Astrocyte of the hippocampus (primary cell): ENCODE data around the gene RAB11FIP4.
A peak's percentile ranks its signal among the peaks of the same experiment; 100 is the strongest.

Experiments used
- DNase-seq: peaks from one replicate; pipeline ENCODE4 v3.0.0; 2011; ENCODE audit warnings: low read depth, low spot score

RAB11FIP4 gene

DNA sequence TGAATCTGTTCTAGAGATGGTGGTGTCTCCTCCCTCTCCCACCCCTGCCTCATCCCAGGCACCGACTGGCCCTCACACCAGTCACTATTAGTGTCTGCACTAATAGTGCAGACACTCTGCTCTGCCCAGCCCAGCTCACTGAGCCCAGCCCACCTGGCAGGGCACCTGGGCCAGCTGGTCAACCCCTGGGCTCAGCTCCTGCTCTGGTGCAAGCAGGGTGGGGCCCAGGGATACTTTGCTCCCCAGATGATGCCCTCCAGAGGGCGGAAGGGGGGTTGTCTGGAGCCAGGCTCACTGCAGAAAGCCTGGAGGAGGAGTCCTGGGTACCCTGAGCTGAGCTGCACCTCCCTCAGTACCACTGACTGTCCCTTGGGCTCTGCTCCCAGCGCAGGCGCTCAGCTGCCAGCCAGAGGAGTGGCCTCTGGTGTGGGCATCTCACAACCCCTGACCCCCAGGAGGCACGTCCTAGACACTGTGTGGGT is 14.5 kb downstream of the RAB11FIP4 start:
- DNase-seq = no peak

DNA sequence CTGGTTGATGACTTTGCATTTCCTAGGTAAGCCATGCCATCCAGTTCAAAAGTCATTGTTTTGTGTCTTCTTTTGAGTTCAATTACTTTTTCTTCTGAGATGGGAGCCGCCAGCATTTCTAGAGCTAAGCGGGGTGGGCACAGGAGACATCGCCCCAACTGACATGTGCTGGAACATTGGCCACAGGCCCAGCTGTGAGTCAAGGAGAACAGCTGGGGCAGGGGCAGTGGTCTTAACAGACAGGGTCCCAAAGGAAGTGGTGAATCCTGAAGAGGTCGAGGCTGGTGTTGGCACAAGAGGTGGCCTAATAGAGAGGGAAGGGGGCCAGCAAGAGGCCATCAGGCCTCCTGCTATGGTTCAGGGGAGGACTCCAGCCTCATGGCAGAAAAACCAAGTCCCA is 17.1 kb downstream of the RAB11FIP4 start:
- DNase-seq = no peak

DNA sequence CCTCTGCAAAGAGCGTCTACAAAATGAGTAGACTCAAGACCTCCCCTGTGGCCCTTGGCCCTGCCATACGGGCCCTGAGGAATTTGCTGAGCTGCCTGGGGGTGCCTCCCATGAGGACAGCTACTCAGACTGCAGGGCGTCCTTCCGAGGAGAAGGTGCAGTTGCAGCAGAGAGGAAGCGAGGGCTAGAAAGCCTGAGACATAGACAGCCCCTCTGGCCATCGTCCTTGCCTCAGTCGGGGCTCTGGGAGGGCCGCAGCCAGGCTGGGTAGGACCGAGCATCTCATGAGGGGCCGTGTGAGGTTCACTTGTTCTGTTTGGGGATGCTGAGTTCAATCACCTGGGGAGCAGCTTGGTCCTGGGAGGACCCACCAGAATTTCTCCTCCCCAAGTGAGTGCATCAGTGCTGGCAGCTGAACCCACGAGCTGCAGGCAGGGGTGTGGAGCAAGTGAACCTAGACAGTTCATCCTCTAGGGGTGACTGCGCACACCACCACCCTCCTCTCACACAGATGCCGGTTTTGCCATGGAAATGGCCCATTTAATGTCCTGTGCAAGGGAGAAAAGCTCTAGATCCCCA is 20.3 kb downstream of the RAB11FIP4 start:
- DNase-seq = no peak

DNA sequence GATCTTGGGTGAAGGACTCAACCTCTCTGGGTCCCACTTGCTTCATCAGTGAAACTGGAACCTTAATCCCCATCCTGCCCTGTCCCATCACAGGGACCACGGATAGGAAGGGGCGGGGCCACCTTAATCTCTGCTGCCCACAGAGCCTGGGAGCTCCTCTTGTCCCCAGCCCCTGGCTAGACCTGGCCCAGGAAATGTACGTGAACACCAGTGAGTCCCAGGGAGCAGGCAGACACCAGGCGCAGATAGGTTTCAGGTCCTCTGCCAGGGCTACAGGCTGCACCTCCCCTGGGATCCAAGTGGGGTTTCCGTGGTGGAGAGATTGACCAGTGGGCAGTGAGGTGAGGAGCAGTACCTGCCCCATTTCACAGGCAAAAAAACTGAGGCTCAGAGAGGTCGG is 21.0 kb downstream of the RAB11FIP4 start:
- no peak for DNase-seq

DNA sequence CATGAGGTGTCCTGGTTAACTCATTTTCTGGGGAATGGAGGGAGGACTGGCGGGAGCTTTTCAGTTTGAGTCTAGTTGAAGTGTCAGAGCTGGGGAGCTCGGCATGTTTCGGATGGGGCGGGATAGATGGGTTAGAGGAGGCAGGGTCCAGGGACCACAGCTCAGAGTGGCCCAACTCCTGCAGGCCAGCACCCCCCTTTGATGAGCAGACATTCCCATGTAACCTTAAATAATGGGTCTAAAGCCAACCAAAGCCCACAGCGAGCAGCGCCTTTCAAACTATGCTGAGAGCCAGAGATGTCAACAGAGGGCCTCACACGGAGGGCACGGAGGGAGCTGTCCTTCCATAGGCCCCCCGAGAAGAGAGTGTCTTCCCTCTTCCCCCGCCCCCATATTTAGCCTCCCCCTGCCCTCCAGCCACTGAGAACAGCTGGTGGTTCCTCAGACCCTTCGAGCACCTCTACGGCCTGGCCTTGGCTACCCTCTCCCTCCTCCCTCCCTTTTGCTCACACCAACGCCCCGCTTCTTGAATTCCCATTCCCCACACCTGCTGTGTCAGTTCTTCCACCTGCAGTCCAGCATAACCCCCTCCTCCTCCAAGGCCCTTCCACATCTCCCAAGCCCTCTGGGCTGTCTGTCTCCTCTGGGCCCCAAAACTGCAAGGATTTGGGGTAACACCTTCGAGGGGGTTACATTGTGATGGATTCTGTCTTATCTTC is 21.8 kb downstream of the RAB11FIP4 start:
- no peak for DNase-seq

DNA sequence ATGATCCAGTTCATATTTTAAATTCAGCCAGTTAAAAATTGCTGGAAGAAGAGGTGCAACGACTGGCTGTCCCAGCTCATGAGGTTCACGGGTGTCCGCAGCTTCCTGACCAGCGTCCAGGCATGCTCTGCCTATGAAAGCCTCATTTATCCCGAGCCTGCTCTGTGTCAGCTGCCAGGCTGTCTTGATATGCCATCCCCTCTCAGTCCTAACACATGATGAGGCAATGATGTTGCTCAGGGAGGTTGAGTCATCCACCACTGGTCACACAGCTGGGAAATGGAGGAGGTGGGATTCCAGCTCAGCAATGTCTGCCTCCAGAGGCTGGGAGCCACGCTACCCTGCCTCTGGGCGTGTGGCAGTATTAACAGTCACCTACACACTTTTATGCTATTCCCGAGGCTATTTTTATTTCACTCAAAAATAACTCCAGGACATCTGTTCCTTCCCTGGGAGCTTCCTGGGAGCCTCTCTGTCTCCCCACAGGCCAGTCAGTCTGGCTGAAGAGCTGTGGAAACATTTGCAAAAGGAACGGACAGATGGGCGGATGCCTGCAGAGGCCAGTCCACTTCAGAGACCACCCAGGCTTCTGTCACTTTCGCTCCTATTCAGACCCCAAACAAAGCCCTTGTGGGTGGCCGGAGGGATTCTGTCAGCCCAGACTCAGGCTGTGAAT is 22.5 kb downstream of the RAB11FIP4 start:
- DNase-seq = peak; percentile 31

DNA sequence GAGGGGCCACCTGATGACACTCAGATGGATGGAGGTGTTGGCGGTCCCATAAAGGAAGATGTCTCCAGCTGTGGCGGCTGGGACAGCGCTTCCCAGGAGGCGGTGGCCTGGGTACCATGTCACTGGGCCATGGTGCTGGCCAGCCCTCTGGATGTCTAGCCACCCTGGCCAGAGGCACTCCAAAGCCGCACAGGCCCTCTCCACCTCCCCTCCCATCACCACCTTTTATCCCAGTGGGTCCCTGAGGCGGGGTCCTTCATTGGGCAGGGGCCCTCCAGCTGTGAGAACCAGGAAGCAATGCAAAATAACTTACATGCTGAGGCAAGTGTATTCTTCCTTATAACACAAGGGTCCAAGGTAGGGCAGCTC is 23.1 kb downstream of the RAB11FIP4 start:
- no peak for DNase-seq

DNA sequence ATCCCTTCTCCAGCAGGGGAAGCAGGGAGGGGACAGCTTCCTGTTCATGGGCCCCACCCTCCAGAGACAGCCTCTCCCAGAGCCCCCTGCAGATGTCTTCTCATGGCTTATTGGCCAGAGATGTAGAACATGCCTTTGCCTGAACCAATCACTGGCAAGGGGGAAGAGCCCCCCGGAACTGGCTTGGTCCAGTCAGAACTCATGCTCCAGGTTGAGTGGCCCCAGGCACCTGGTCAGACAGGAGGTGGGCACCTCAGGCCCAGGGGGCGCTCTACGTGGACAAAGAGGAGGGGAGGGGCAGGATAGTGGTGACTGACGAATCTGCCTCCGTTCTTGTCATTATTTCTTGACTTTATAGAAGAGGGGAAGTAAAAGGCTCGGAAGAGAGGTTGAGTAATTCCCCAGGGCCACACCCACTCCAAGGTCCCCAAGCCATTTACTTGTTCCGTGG is 23.6 kb downstream of the RAB11FIP4 start:
- no peak for DNase-seq

DNA sequence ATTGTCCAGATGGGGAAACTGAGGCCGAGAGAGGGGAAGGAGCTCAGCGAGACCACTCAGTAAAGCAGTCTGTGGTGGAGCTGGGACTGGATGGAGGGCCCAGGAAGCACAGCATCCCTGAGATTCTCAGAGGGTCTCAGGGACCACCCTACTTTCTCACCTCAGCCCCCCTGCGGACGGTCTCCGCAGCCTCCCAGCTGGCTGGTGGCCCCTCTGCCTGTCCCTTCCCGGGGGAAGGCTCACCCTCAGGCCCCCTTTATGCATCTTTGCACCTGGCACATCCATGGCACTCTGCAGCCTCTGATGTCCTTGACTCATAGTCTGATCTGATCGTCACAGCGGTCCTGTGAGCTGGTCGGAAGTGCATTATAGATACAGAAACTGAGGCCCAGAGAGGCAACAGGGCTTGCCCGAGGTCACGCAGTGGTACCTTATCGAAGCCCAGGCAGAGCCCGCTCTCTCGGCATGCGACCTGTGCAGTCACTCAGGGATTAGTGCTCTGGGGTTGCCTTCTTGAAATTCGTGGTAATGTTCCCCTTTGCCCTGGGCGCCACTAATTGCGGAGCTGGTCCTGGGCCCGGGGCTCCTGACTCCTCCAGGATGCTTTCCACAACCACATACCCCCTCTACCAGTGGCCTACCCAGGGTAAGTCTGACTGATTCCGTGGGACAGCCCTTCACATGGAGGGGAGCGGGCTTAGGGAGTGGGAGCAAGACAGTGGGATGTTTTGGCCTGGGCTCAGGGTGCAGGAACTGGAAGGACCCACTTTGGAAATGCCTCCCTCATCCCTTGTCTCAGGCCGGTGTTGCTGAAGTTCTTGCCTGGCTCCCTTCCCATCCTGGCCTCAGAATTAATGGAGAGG is 24.4 kb downstream of the RAB11FIP4 start:
- no peak for DNase-seq

DNA sequence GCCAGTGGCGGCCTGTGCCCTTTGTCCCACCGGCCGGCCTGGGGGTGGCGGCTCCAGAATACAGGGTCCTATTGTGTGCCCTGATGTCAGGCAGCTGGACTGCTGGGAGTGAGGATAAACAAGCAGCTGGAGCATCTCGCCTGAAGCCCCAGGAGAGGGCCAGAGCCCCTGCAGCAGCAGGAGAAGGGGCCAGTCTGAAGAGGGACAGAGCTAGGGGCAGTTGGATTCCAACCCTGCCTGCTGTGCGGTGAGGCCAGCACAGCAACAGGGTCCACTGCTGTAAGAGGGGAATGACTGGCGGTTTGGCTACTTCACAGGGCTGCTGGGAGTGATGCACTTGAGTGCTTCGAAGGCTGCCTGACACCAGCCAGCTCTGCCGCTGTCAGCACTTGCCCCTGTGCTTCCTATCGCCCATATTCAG is 25.0 kb downstream of the RAB11FIP4 start:
- DNase-seq = peak; percentile 21

DNA sequence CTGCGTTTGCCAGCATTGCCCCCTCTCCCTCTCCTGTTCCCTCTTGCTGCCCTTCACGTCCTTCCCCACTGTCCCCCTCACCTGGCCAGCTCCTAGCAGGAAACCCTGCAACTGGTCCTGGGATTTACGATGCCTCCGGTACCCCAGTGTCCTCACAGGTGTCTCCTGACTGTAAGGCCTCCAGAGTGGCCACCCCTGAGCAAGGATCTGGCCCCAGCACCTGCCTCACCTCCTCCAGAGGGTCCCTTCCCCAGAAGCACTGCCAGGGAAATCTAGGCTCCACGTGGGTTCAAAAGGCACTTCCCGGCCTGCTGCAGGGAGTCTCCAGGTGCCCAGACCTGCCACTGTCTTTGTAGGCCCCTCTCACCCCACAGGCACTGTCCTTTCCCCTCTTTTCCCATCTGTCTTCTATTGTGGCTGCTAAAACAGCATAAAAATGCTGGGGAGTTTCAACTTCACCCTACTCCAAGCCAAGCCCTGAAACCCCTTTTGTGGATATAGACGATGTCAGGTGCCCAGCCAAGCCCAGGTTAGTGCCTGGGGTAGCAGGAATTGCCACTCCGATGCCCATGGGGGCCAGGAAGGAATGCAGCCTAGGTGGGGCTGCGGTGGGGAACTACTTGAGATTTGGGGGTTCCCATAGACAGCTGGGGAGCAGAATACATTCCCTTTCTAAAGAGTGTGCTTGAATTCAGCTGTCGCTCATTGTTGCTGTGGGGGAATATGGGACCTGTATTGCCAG is 25.7 kb downstream of the RAB11FIP4 start:
- DNase-seq = no peak

DNA sequence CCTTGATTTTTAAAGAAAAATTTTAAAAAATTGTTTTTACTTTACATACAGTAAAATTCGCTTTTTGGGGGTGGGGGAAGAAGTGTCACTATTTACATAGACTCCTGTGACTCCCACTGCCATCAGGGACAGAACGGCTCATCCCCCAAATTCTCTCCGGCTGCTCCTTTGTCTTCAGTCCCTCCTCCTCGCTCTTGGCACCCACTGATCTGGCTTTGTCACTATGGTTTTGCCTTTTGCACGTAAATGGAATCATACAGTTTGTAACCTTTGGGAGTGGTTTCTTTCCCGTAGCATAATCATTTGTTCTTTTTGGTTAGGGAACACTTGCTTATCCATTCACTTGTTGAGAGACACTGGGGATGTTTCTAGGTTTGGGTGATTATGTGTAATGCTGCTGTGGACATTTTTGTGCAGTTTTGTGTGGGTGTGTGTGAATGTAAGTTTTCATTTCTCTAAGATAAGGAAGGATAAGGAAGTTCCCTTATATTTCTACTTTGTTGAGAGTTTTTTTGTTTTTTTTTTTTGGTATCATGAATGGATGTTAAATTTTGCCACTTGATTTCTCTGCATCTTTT is 27.4 kb downstream of the RAB11FIP4 start:
- no peak for DNase-seq

DNA sequence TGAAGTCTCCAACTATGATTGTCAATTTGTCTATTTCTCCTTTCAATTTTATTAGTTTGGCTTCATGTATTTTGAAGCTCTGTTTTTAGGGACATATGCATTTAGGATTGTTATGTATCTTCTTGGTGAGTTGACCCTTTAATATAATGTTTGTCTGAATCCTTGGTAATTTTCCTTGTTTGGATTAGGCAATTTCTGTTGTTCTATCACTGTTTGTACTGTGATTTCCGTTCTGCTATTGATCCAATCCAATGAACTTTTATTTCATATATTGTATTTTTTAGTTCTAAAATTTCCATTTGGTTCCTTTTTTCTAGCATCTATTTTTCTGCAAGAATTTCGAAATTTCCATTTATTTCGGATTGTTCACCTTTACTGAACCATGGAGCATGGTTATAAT is 31.0 kb downstream of the RAB11FIP4 start:
- DNase-seq = no peak

DNA sequence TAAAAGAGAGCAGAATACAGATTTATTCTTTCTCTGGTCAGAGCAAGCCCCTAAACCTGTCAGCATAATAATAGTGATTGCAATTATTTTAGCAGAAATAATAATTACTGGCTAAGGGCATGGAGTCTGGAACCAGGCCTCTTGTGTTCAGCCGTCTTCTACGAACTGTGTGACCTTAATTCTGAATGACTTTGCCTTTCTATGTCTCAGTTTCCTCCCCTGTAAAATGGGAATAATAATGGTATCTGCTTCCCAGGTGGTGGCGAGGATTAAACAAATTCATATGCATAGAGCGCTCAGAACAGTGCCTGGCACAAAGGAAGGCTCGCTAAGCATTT is 33.4 kb downstream of the RAB11FIP4 start:
- no peak for DNase-seq

DNA sequence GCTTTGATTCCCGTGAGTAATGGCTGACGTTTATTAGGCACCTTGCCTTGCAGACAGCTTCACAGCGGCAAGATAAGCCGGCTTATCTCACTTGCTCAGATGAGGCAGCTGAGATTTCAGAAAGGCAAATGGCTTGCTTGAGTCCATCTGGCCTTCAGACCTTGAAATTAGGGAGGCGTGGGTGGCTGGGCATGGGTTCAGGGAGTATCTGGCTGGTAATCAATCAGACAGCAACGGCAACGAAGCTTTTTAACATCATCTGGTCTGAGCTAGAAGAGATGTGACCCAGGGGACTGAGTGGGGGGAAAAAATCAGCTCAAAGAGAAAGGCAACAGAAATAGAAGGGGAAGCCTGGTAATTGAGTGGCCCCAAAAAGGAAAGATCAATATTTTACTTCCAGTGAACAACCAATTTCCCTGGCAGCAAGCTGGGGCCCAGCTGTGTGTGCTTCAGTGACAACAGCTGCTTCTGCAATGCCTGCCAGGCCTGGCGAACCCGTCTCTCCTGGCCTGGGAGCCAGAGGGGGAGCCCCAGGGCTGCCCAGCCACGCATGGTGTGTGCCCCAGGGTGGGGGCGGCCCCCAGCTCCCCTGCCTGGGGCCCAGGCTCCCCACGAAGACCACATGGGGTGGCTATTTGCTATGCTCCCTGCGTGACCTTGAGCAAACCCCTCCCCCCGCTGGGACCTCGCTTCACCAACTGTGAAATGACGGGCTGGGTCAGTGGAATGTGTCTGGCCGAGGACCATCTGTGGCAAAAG is 34.0 kb downstream of the RAB11FIP4 start:
- DNase-seq = peak; percentile 15

DNA sequence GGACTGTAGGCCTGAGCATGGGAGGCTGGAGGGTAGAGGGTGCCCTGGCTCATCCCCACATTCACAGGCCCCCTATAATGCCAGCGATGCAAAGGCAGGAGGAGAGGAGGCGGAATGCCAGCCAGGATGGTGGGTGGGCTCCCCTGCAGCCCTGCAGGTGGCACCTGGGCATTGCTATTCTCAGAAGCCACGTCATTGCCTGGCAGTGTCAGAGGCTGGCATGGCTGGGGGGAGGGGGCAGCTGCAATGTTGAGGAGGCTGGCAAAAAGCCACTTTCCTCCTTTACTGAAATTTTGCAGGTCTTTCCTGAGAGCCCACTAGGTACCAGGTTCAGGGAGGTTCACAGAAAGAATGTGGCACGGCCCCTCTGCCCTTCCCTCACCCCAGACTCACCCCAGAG is 36.2 kb downstream of the RAB11FIP4 start:
- no peak for DNase-seq

DNA sequence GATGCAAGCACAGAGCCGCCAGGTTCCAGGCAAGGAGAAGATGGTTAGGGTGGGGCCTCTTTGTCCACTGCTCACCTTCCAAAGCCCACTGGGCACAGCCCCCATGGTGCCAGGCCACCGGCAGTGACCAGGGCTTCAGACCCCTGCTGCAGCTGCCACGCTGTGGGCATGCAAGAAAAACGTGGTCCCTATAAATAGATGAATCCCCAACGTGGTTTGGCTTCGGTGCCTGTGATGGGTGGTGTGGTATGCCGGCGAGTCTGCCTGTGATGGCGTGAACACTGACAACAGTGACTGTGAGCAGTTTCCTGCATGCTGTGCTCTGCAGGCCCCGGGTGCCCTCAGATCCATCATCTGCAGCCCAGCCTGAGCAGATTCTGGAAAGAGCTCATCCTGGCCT is 36.6 kb downstream of the RAB11FIP4 start:
- no peak for DNase-seq

DNA sequence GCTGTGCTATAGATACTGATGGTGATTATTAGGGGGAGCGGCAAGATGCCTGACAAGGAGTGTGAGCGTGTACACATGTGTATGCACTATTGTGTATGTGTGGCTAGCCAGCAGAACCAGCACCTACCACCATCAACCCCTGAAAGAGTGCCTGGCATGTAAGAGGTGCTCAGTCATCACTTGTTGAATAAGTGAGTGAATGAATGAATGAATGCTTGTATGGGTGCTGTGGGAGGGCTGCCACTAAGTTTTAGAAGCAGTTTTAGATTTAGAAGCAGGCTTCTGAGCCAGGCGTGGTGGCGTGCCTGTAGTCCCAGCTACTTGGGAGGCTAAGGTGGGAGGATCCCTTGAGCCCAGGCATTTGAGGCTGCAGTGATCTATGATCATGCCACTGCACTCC is 37.0 kb downstream of the RAB11FIP4 start:
- DNase-seq = no peak

DNA sequence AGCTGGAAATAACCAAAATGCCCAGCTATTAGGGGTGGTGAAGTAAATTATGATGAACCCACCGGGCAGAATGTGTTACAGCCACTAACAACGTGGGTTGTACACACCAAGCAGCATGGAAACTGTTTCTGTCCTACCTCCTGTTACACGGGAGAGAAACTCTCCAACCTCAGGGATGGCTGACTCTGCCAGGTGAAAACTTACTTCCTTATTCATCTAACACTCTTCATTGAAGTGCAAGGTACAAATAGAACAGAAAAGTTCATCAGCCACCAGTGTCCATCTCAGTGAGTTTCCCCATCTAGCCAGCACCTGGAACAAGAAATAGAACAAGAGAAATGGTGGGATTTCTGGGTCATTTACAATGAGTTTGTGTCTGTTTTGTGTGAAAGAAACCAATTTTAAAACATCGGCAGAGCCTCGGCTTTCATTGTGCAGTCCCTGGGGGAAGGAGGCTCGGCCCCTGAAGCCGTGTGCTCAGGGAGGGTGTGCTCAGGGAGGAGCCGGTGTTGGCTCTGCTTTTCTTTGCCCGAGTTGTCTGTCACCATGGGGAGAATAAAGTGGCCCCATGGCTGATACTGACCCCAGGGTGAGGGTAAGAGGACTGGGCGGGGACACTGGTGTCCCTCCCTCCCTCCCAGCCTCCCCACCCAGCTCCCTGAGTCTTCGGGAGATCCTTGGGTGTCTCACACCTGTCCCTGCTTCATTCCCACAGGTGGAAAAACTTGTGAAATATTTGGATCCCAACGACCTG is 39.8 kb downstream of the RAB11FIP4 start:
- DNase-seq = no peak
